ENCODE measurements around the gene MORC4.

MORC4 gene

DNA sequence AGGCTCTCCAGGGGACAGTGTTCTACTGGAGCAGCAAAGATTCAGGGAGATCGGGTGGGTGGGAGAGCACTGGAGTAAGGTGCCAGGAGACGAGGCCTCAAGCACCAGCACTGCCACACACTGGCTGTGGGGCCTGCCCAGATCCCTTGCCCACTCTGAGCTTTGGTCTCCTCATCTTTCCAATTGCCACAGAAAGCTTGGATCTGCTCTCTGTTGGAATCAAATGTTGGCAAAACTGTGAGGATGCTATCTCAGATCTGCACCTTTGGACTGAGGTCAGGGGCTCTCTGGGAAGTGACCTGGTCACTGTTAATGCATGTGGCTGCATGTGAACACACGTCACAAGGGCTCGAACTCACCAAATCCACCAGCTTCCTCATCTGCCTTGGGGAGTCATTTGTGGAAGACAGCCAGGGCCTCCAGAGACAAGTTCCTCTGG is 98.2 kb downstream of the MORC4 start:
- Histone ChIP-seq H3K4me1 (ENCODE audit: control insufficient read depth, insufficient read depth, low read length) (no peaks in the 10 kb centered on the region), H3K9ac (ENCODE audit: low read length) (no peak overlapping the region), H3K4me3 (ENCODE audit: low read length) (no peak overlapping the region), H3K27me3 (ENCODE audit: control insufficient read depth, insufficient read depth, low read length) (no peaks in the 10 kb centered on the region), H3K36me3 (ENCODE audit: control insufficient read depth, insufficient read depth, low read length) (no peaks in the 10 kb centered on the region), H3K9me3 (ENCODE audit: control insufficient read depth, low read length) (no peaks in the 10 kb centered on the region)

- H3K36me3 ChIP-seq (ENCODE audit: control insufficient read depth, insufficient read depth, low read length), result no peaks in the 10 kb centered on the region
- no peak overlapping the region for H3K4me3 ChIP-seq (ENCODE audit: low read length)
- no peak overlapping the region for H3K9ac ChIP-seq (ENCODE audit: low read length)
- H3K4me1 ChIP-seq (ENCODE audit: control insufficient read depth, insufficient read depth, low read length), result no peaks in the 10 kb centered on the region
- H3K9me3 ChIP-seq (ENCODE audit: control insufficient read depth, low read length), result no peaks in the 10 kb centered on the region
- no peaks in the 10 kb centered on the region for H3K27me3 ChIP-seq (ENCODE audit: control insufficient read depth, insufficient read depth, low read length)
These were observed 98.7 kb downstream of the MORC4 start for GRCh38 chrX:106901341-106901740.

DNA sequence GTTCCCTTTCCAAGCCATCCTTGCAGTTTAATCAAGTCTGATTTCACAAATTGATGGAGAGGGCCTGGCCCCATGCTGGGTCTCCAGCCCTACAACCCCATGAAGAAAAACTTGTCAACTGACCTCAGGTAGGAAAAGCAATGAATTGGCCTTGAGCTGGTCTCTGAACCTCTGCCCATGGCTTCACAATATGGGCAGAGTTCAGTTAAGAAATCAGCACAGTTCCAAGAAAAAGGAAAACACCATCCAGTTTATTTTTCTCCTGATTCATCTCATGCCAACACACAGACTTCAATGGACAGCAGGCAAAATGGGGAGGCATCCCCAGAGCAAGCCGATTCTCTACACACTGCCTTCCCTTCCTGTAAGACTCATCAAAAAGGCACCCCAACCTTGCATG is 100.2 kb downstream of the MORC4 start:
- Histone ChIP-seq H3K9me3 (ENCODE audit: control insufficient read depth, low read length) (no peaks in the 10 kb centered on the region), H3K36me3 (ENCODE audit: control insufficient read depth, insufficient read depth, low read length) (no peaks in the 10 kb centered on the region), H3K4me3 (ENCODE audit: low read length) (no peak overlapping the region), H3K4me1 (ENCODE audit: control insufficient read depth, insufficient read depth, low read length) (peaks cover 7% of the 10 kb centered on the region), H3K9ac (ENCODE audit: low read length) (no peak overlapping the region), H3K27me3 (ENCODE audit: control insufficient read depth, insufficient read depth, low read length) (no peaks in the 10 kb centered on the region)

DNA sequence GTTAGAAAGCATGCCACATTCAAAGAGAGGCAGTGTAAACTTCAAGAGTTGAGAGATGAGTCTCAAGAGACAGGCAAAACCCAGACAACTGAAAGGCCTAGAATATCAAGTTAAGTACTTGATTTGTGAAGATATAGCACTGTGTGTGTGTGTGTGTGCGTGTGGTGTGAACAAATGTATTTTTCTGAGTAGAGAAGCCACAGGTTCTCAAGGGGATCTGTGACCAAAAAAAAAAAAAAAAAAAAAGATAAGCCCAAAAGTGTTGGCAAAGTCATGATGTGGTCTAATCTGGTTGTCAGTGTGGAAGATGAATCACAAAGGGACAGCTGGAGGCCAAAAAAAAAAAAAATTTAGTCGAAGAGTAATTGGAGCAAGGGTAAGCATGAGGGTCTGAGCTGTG is 100.7 kb downstream of the MORC4 start:
- Histone ChIP-seq H3K4me3 (ENCODE audit: low read length) (no peak overlapping the region), H3K27me3 (ENCODE audit: control insufficient read depth, insufficient read depth, low read length) (no peaks in the 10 kb centered on the region), H3K36me3 (ENCODE audit: control insufficient read depth, insufficient read depth, low read length) (no peaks in the 10 kb centered on the region), H3K9ac (ENCODE audit: low read length) (no peak overlapping the region), H3K4me1 (ENCODE audit: control insufficient read depth, insufficient read depth, low read length) (peaks cover 10% of the 10 kb centered on the region), H3K9me3 (ENCODE audit: control insufficient read depth, low read length) (no peaks in the 10 kb centered on the region)

DNA sequence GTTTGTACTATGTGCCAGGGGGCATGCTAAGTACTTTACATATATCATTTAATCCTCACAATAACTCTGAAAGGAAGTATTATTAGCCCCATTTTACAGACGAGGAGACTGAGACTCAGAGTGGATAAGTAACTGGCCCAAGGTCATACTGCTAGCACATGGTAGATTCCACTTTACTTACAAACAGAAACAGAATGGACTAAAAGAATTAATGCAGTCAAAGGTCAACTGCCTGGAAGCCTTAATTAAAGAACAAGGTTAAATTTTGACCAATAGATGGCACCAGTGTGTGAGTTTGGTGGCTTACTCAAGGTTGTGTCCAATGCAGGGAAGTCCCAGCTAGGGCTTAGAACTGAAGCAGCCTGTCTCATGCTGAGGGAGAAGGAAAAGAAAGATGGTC is 101.5 kb downstream of the MORC4 start:
- Histone ChIP-seq H3K4me3 (ENCODE audit: low read length) (no peak overlapping the region), H3K9me3 (ENCODE audit: control insufficient read depth, low read length) (no peaks in the 10 kb centered on the region), H3K9ac (ENCODE audit: low read length) (no peak overlapping the region), H3K36me3 (ENCODE audit: control insufficient read depth, insufficient read depth, low read length) (no peaks in the 10 kb centered on the region), H3K4me1 (ENCODE audit: control insufficient read depth, insufficient read depth, low read length) (peaks cover 10% of the 10 kb centered on the region), H3K27me3 (ENCODE audit: control insufficient read depth, insufficient read depth, low read length) (no peaks in the 10 kb centered on the region)

DNA sequence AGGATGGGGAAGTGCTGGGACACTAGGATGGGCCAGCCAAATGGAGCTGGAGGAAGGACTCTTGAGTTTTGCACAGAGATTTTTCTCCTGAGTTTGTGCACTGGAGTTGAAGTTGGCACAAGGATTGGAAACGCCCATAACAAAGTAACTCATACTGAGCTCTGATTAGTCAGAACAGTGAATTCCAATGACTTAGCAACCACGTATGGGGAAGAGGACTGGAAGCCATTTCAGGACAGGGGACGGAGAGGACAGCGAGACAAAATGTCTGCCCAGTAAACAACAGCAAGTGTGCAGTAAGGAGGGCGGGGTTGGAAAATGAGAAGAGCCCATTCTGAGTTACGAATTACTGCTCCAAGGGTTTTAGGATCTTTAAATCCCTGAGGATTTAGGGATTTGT is 102.8 kb downstream of the MORC4 start:
- no peaks in the 10 kb centered on the region for H3K27me3 ChIP-seq (ENCODE audit: control insufficient read depth, insufficient read depth, low read length)
- no peak overlapping the region for H3K4me3 ChIP-seq (ENCODE audit: low read length)
- H3K36me3 ChIP-seq (ENCODE audit: control insufficient read depth, insufficient read depth, low read length), result no peaks in the 10 kb centered on the region
- H3K9me3 ChIP-seq (ENCODE audit: control insufficient read depth, low read length), result no peaks in the 10 kb centered on the region
- H3K9ac ChIP-seq (ENCODE audit: low read length), result no peak overlapping the region
- peaks cover 10% of the 10 kb centered on the region for H3K4me1 ChIP-seq (ENCODE audit: control insufficient read depth, insufficient read depth, low read length)

DNA sequence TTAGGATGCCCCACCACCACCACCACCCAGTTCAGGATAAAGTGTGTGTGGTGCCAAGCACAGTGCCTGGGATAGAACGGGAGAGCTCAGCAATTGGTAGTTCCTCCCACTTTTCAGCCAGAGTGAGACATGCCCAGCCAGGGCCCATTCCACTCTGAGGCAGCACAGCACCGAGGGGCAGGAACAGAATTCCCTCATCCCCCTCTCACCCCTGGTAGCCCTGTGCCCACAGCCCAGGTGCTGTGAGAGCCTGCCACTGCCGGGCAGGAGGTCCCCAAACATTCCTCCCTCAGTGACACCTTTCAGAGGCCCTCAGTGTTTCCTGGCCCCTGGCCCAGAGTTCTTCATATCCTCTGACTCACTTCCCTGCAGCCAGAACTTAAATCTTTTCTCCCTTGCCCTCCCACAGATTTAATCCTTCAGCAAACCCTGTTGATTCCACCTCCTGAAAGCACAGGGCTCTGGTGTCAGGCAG is 105.0 kb downstream of the MORC4 start:
- H3K9me3 ChIP-seq (ENCODE audit: control insufficient read depth, low read length), result no peaks in the 10 kb centered on the region
- no peaks in the 10 kb centered on the region for H3K36me3 ChIP-seq (ENCODE audit: control insufficient read depth, insufficient read depth, low read length)
- no peaks in the 10 kb centered on the region for H3K27me3 ChIP-seq (ENCODE audit: control insufficient read depth, insufficient read depth, low read length)
- H3K4me1 ChIP-seq (ENCODE audit: control insufficient read depth, insufficient read depth, low read length), result peaks cover 10% of the 10 kb centered on the region
- no peak overlapping the region for H3K9ac ChIP-seq (ENCODE audit: low read length)
- H3K4me3 ChIP-seq (ENCODE audit: low read length), result no peak overlapping the region

GRCh38 chrX:106894392-106894909 is 105.6 kb downstream of the MORC4 start:
- Histone ChIP-seq H3K9ac (ENCODE audit: low read length) (no peak overlapping the region), H3K36me3 (ENCODE audit: control insufficient read depth, insufficient read depth, low read length) (no peaks in the 10 kb centered on the region), H3K4me1 (ENCODE audit: control insufficient read depth, insufficient read depth, low read length) (peaks cover 10% of the 10 kb centered on the region), H3K27me3 (ENCODE audit: control insufficient read depth, insufficient read depth, low read length) (no peaks in the 10 kb centered on the region), H3K4me3 (ENCODE audit: low read length) (no peak overlapping the region), H3K9me3 (ENCODE audit: control insufficient read depth, low read length) (no peaks in the 10 kb centered on the region)

DNA sequence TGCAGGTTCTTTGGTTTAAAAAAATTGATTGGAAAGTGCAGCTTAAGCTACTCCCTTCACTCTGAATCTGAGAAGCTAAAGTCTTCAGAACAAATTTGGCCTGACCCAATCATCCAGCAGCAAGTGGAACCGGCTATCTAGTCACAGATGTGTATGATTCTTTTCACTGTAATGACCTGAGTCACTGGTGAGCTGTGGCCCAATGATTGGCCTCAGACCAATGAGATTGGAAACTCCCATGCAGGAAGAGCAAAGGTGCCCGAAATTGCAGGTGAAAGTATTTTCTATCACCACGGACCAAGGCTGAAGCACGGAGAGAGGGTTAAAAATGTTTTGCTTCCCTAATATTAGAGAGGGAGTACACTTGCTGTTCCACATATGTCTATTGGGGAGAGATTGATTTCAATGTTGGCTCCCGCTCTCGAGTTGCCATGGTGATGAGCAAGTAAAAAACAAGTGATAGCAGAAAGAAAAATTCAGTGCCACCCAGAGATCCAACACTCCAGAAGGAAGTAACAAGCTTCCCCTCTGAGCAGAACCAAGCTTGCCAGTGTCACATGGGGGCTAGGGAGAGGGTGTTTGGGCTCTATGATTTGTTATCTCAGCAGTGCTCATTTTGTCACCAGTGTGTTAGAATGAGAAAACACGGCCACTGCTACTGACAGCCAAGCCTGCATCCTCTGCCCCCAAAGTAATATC is 108.1 kb downstream of the MORC4 start:
- Histone ChIP-seq H3K4me1 (ENCODE audit: control insufficient read depth, insufficient read depth, low read length) (peaks cover 10% of the 10 kb centered on the region), H3K9ac (ENCODE audit: low read length) (no peak overlapping the region), H3K36me3 (ENCODE audit: control insufficient read depth, insufficient read depth, low read length) (no peaks in the 10 kb centered on the region), H3K9me3 (ENCODE audit: control insufficient read depth, low read length) (no peaks in the 10 kb centered on the region), H3K4me3 (ENCODE audit: low read length) (no peak overlapping the region), H3K27me3 (ENCODE audit: control insufficient read depth, insufficient read depth, low read length) (no peaks in the 10 kb centered on the region)

All from mucosa of stomach (tissue), 1 donor.